Ureter (tissue), 1 donor: ENCODE results near the gene ATAD2B. TPM values are rescaled to one million over a fixed set of nuclear protein-coding genes. Genes with fewer than 3 reads are reported as not detected.
"Not testable (repeated sequence)": the region's sequence is repeated elsewhere in the genome, so short reads cannot be mapped to it uniquely, and the experiment has no call there.

Source experiments
- DNase-seq: peaks from one replicate; pipeline ENCODE4 v3.0.0-alpha.2; 2020; ENCODE audit warnings: low spot score
- total RNA-seq: library from RNA; stranded (reverse); gene quantifications from one replicate; pipeline ENCODE4 v1.2.4, GENCODE V29; 2023
- donor health status: DM: yes; HTN: yes; CAD: no.

The ATAD2B gene
- total RNA-seq, 1 donor from 2014 or later, result 48.4 TPM

GRCh38 chr2:23789012-23789411, 137.9 kb downstream of the ATAD2B start:
- no peak for DNase-seq

- DNase-seq, result no peak
Observed at GRCh38 chr2:23788100-23788499, 138.8 kb downstream of the ATAD2B start.

GRCh38 chr2:23784971-23785370, 142.0 kb downstream of the ATAD2B start:
- no peak for DNase-seq

- DNase-seq, result no peak
Observed at GRCh38 chr2:23782646-23783045, 144.3 kb downstream of the ATAD2B start.

GRCh38 chr2:23782126-23782525, 144.8 kb downstream of the ATAD2B start:
- DNase-seq, result no peak

GRCh38 chr2:23780465-23780864, 146.5 kb downstream of the ATAD2B start:
- DNase-seq, result not testable (repeated sequence)

- no peak for DNase-seq
Observed at GRCh38 chr2:23777826-23778225, 149.1 kb downstream of the ATAD2B start.

GRCh38 chr2:23776021-23776420, 150.9 kb downstream of the ATAD2B start:
- no peak for DNase-seq

GRCh38 chr2:23772684-23773083, 154.2 kb downstream of the ATAD2B start:
- DNase-seq, result no peak

GRCh38 chr2:23772056-23772455, 154.9 kb downstream of the ATAD2B start:
- no peak for DNase-seq

- DNase-seq, result no peak
Observed at GRCh38 chr2:23769364-23769763, 157.6 kb downstream of the ATAD2B start.

GRCh38 chr2:23767876-23768621, 158.9 kb downstream of the ATAD2B start:
- no peak for DNase-seq

- no peak for DNase-seq
Observed at GRCh38 chr2:23762141-23762540, 164.8 kb downstream of the ATAD2B start.

GRCh38 chr2:23761638-23762037, 165.3 kb downstream of the ATAD2B start:
- no peak for DNase-seq

GRCh38 chr2:23760736-23761135, 166.2 kb downstream of the ATAD2B start:
- no peak for DNase-seq

- no peak for DNase-seq
Observed at GRCh38 chr2:23757686-23758433, 169.1 kb downstream of the ATAD2B start.

- no peak for DNase-seq
Observed at GRCh38 chr2:23756593-23757292, 170.2 kb downstream of the ATAD2B start.

GRCh38 chr2:23754970-23755369, 172.0 kb downstream of the ATAD2B start:
- DNase-seq, result no peak

GRCh38 chr2:23753291-23754010, 173.5 kb downstream of the ATAD2B start:
- DNase-seq, result no peak

- no peak for DNase-seq
Observed at GRCh38 chr2:23751747-23752265, 175.1 kb downstream of the ATAD2B start.

- no peak for DNase-seq
Observed at GRCh38 chr2:23746141-23746863, 180.6 kb downstream of the ATAD2B start.
